HK-2 (cell line): Measurements from ENCODE around the gene NOP14.
"Not testable (repeated sequence)": the region's sequence is repeated elsewhere in the genome, so short reads cannot be mapped to it uniquely, and the experiment has no call there.

Experiments
- DNase-seq: peaks from one replicate; pipeline ENCODE4 v3.0.0-alpha.2; 2018; ENCODE audit not compliant: unreplicated experiment

The NOP14 gene

GRCh38 chr4:2942532-2943363 lies 20.5 kb downstream of the NOP14 start:
- DNase-seq, result no peak

- DNase-seq, result no peak
Observed at GRCh38 chr4:2942037-2942531, 21.1 kb downstream of the NOP14 start.

GRCh38 chr4:2941138-2942036 lies 21.8 kb downstream of the NOP14 start:
- no peak for DNase-seq

GRCh38 chr4:2940267-2941137 lies 22.7 kb downstream of the NOP14 start:
- DNase-seq, result no peak

GRCh38 chr4:2939383-2940243 lies 23.6 kb downstream of the NOP14 start:
- DNase-seq, result no peak

GRCh38 chr4:2938906-2939305 lies 24.3 kb downstream of the NOP14 start:
- no peak for DNase-seq

- DNase-seq, result not testable (repeated sequence)
Observed at GRCh38 chr4:2938411-2938810, 24.8 kb downstream of the NOP14 start.

GRCh38 chr4:2937986-2938385 lies 25.2 kb downstream of the NOP14 start:
- no peak for DNase-seq

GRCh38 chr4:2937146-2937857 lies 25.9 kb downstream of the NOP14 start:
- peak; percentile 96 for DNase-seq

- DNase-seq, result peak; percentile 85
Observed at GRCh38 chr4:2936773-2937145, 26.4 kb downstream of the NOP14 start.

GRCh38 chr4:2935762-2936743 lies 27.2 kb downstream of the NOP14 start:
- DNase-seq, result peak; percentile 91

GRCh38 chr4:2934813-2935761 lies 28.1 kb downstream of the NOP14 start:
- DNase-seq, result peak; percentile 96

- peak; percentile 66 for DNase-seq
Observed at GRCh38 chr4:2934077-2934812, 29.0 kb downstream of the NOP14 start.

- no peak for DNase-seq
Observed at GRCh38 chr4:2933566-2934076, 29.6 kb downstream of the NOP14 start.

- no peak for DNase-seq
Observed at GRCh38 chr4:2932951-2933565, 30.1 kb downstream of the NOP14 start.

- DNase-seq, result no peak
Observed at GRCh38 chr4:2932321-2932950, 30.8 kb downstream of the NOP14 start.
